Heart right ventricle (tissue), 16 donors: Measurements from ENCODE around the gene PDE4D. TPM values are rescaled to one million over a fixed set of nuclear protein-coding genes. Genes with fewer than 3 reads are reported as not detected.

Source experiments
- ATAC-seq, 8 donors: fragments of 200-7000 bp; cut with Tn5 transposase; one replicate each; pipeline ENCODE4 v1.9.1; 2020; ENCODE audit warnings: mild to moderate bottlenecking in 8 of 8, moderate library complexity in 8 of 8, moderate number of reproducible peaks in 1 of 8
- DNase-seq, 2 donors: peaks; one replicate each; pipeline ENCODE4 v3.0.0-alpha.2; 2020
- H3K27ac ChIP-seq, 10 donors: fragments of 200-600 bp; sonication (generic) in 2 of 10; one replicate each; pipeline versions ENCODE4 v1.5.0 to v1.8.0; 2020 to 2022; ENCODE audit warnings: mild to moderate bottlenecking in 3 of 10
- H3K27me3 ChIP-seq, 7 donors: fragments of 200-600 bp; one replicate each; pipeline ENCODE4 v1.8.0; 2021 to 2022; ENCODE audit warnings: mild to moderate bottlenecking in 2 of 7
- H3K36me3 ChIP-seq, 9 donors: fragments of 200-600 bp; sonication (generic) in 1 of 9; one replicate each; pipeline versions ENCODE4 v1.5.0 to v1.8.0; 2020 to 2022; ENCODE audit warnings: mild to moderate bottlenecking in 2 of 9
- H3K4me1 ChIP-seq, 9 donors: fragments of 200-600 bp; sonication (generic) in 1 of 9; one replicate each; pipeline versions ENCODE4 v1.5.0 to v1.8.0; 2020 to 2022; ENCODE audit warnings: mild to moderate bottlenecking in 4 of 9
- H3K4me3 ChIP-seq, 10 donors: fragments of 200-600 bp; sonication (generic) in 2 of 10; one replicate each; pipeline versions ENCODE4 v1.5.0 to v1.8.0; 2020 to 2022; ENCODE audit warnings: mild to moderate bottlenecking in 7 of 10, moderate library complexity in 2 of 10
- H3K9me3 ChIP-seq, 11 donors: fragments of 200-600 bp in 10 of 11; sonication (generic) in 2 of 11; one replicate each; pipeline versions ENCODE4 v1.5.0 to v1.8.0; 2013 to 2022; ENCODE audit warnings: mild to moderate bottlenecking in 2 of 11, control low read depth in 1 of 11, moderate library complexity in 1 of 11
- CTCF ChIP-seq, 9 donors: fragments of 200-600 bp; sonication (generic) in 2 of 9; IDR thresholded peaks; one replicate each; pipeline versions ENCODE4 v1.5.0 to v1.8.0; 2021 to 2022; ENCODE audit warnings: antibody characterized with exemption in 9 of 9, mild to moderate bottlenecking in 5 of 9, moderate library complexity in 1 of 9
- WGBS, 2 donors: extraction: QIAGEN DNeasy Blood & Tissue Kit; methylation state at CpG; one replicate each; pipeline ENCODE4 v1.1.7; 2013; ENCODE audit warnings: inconsistent platforms in 1 of 2; 5-methylcytosine and 5-hydroxymethylcytosine counted together
- intact Hi-C, 10 donors: fragments of 100-400 bp; cut with DNase I; formaldehyde crosslinking; loops; one replicate each; pipeline versions ENCODE4 v1.11.1 to v1.14.2; 2022
- polyA plus RNA-seq, 2 donors: library from polyadenylated mRNA; stranded (reverse); fragments of 200-250 nt; gene quantifications; one replicate each; pipeline ENCODE4 v1.2.3, GENCODE V29; 2013
- total RNA-seq, 10 donors: library from RNA; stranded (reverse); fragmentation: NEBNext Ultra II Directional in 3 of 10; extraction: Animal tissue kit (Norgen Biotek cat#: 25700) in 3 of 10; gene quantifications; one replicate each; pipeline versions ENCODE4 v1.2.1 to v1.2.4, GENCODE V29; 2021 to 2023
- donor health status: Arrhythmogenic right ventricular cardiomyopathy.
- donor health status: ischemic (EF 13 %, LVEDD 7.1; RV severe dilation, severe dysfunction).
- donor health status: healthy with polysubstance abuse.
- donor health status: DM: no; HTN: yes; CAD: no.
- donor health status: DM: no; HTN: no; CAD: no.
- donor health status: ischemic (EF 25% LVEDD 6.9; RV normal size, moderate dysfunction).
- donor health status: ischemic (EF 25% LVEDD 5.7; RV mildly dilated, moderate dysfunction).
- donor health status: healthy.
- donor health status: DM: yes; HTN: yes; CAD: no.
- donor health status: Ischemic cardiomyopathy.
- donor health status: ischemic (EF 35%, LVEDD 5.7; RV mildly dilated, moderate dysfunction).
- donor health status: nonischemic (EF 11% LVEDD 7.7; RV severe dilation, severe dysfunction).
- donor health status: DM: yes; HTN: yes; CAD: no.
- donor health status: PGD.
- donor health status: ischemic (EF 29% LVEDD 5.4; RV normal size, mild dysfunction).
- donor health status: nonischemic (EF 23%, LVEDD 6.1; RV moderate dilation, normal function).

The PDE4D gene
- total and polyA plus RNA-seq, 12 donors: 5.8 to 83.2 (median 39.5) TPM

- ATAC-seq (no peak), DNase-seq (no peak)
- Histone ChIP-seq H3K4me1 (peaks cover 0 to 34% (median 5%) of the 10 kb centered on the region in 9 donors), H3K9me3 (no peaks in the 10 kb centered on the region), H3K27me3 (no peaks in the 10 kb centered on the region), H3K4me3 (no peak overlapping the region), H3K27ac (no peak overlapping the region), H3K36me3 (peaks cover 0 to 22% (median 0%) of the 10 kb centered on the region in 9 donors)
- intact Hi-C loops: loop anchor here in 9 of 10 donors (5.0 to 10.0 kb wide), 7 partner anchors 183 to 620 kb away; no protein-coding TSS in a partner anchor
- TF ChIP-seq CTCF (IDR thresholded peaks at IDR 0.05): no peak
- 82 to 86% methylated on average over 6 of the region's 6 CpGs for WGBS, 2 donors
Measured at GRCh38 chr5:59184769-59185168, 708.8 kb downstream of the PDE4D start.

- H3K27ac ChIP-seq: no peak overlapping the region
- WGBS, 2 donors: 88 to 93% methylated on average over 3 of the region's 3 CpGs
- no peak overlapping the region for H3K4me3 ChIP-seq
- DNase-seq (no peak), ATAC-seq (no peak)
- H3K4me1 ChIP-seq: peaks cover 0 to 14% (median 0%) of the 10 kb centered on the region in 9 donors
- intact Hi-C loops: loop anchor here in 5 of 10 donors (5.0 to 10.0 kb wide), 4 partner anchors 295 to 622 kb away; no protein-coding TSS in a partner anchor
- H3K27me3 ChIP-seq: no peaks in the 10 kb centered on the region
- no peak for TF ChIP-seq CTCF (IDR thresholded peaks at IDR 0.05)
- H3K36me3 ChIP-seq: peaks cover 0 to 39% (median 0%) of the 10 kb centered on the region in 9 donors
- H3K9me3 ChIP-seq: no peaks in the 10 kb centered on the region
Measured at GRCh38 chr5:59182760-59183159, 710.8 kb downstream of the PDE4D start.

GRCh38 chr5:59180515-59180914 is 713.0 kb downstream of the PDE4D start:
- Histone ChIP-seq H3K9me3 (no peaks in the 10 kb centered on the region), H3K27me3 (no peaks in the 10 kb centered on the region), H3K36me3 (peaks cover 0 to 48% (median 0%) of the 10 kb centered on the region in 9 donors), H3K4me1 (no peaks in the 10 kb centered on the region), H3K4me3 (no peak overlapping the region), H3K27ac (no peak overlapping the region)
- no peak for DNase-seq
- TF ChIP-seq CTCF (IDR thresholded peaks at IDR 0.05): no peak
- WGBS, 2 donors: 93 to 96% methylated on average over 2 of the region's 2 CpGs
- intact Hi-C loops: loop anchor here in 5 of 10 donors (5.0 to 10.0 kb wide), 4 partner anchors 293 to 624 kb away; no protein-coding TSS in a partner anchor
- ATAC-seq: no peak

- TF ChIP-seq CTCF (IDR thresholded peaks at IDR 0.05): no peak
- no peak for DNase-seq
- WGBS, 2 donors: 51 to 63% methylated on average over 2 of the region's 2 CpGs
- no peaks in the 10 kb centered on the region for H3K4me1 ChIP-seq
- H3K36me3 ChIP-seq: peaks cover 0 to 48% (median 0%) of the 10 kb centered on the region in 9 donors
- H3K27ac ChIP-seq: no peak overlapping the region
- no peaks in the 10 kb centered on the region for H3K27me3 ChIP-seq
- no peak overlapping the region for H3K4me3 ChIP-seq
- no peak for ATAC-seq
- intact Hi-C loops: loop anchor here in 7 of 10 donors (5.0 to 10.0 kb wide), 8 partner anchors 145 to 625 kb away; no protein-coding TSS in a partner anchor
- H3K9me3 ChIP-seq: no peaks in the 10 kb centered on the region
Measured at GRCh38 chr5:59179704-59180103, 713.8 kb downstream of the PDE4D start.
